ENCODE data around the gene TMEM35B.
"Not testable (repeated sequence)": the region's sequence is repeated elsewhere in the genome, so short reads cannot be mapped to it uniquely, and the experiment has no call there.

The TMEM35B gene

GRCh38 chr1:34965597-34965996 is 19.6 kb downstream of the TMEM35B start:
- Histone ChIP-seq H3K4me1 (ENCODE audit: insufficient read depth, insufficient read length) (no peaks in the 10 kb centered on the region), H3K4me3 (ENCODE audit: insufficient read length, low read depth) (no peak overlapping the region), H3K9ac (ENCODE audit: insufficient read length, low read depth) (no peak overlapping the region), H3K36me3 (ENCODE audit: insufficient read depth, insufficient read length, low read length) (no peaks in the 10 kb centered on the region), H3K9me3 (ENCODE audit: insufficient read depth, low read length) (peaks cover 19% of the 10 kb centered on the region; the same call in 1 of the 2 replicates), H3K27me3 (ENCODE audit: insufficient read depth, insufficient read length) (no peaks in the 10 kb centered on the region)
- DNase-seq (ENCODE audit: low read depth, low spot score): no peak
- no peak for TF ChIP-seq SUZ12 (IDR thresholded peaks at IDR 0.05; ENCODE audit: extremely low read depth, insufficient read depth, insufficient read length)
- no peak for TF ChIP-seq ZNF274 (IDR thresholded peaks at IDR 0.05; ENCODE audit: low read depth, low read length)
- TF ChIP-seq YY1 (IDR thresholded peaks at IDR 0.05; ENCODE audit: insufficient read depth, insufficient read length): no peak

GRCh38 chr1:34950428-34950827 is 34.7 kb downstream of the TMEM35B start:
- H3K9me3 ChIP-seq (ENCODE audit: insufficient read depth, low read length): peaks cover 10% of the 10 kb centered on the region
- no peaks in the 10 kb centered on the region for H3K4me1 ChIP-seq (ENCODE audit: insufficient read depth, insufficient read length)
- no peak overlapping the region for H3K9ac ChIP-seq (ENCODE audit: insufficient read length, low read depth)
- TF ChIP-seq YY1 (IDR thresholded peaks at IDR 0.05; ENCODE audit: insufficient read depth, insufficient read length) (no peak), ZNF274 (IDR thresholded peaks at IDR 0.05; ENCODE audit: low read depth, low read length) (no peak), SUZ12 (IDR thresholded peaks at IDR 0.05; ENCODE audit: extremely low read depth, insufficient read depth, insufficient read length) (no peak)
- H3K4me3 ChIP-seq (ENCODE audit: insufficient read length, low read depth): no peak overlapping the region
- no peak for DNase-seq (ENCODE audit: low read depth, low spot score)
- H3K36me3 ChIP-seq (ENCODE audit: insufficient read depth, insufficient read length, low read length): no peaks in the 10 kb centered on the region
- no peaks in the 10 kb centered on the region for H3K27me3 ChIP-seq (ENCODE audit: insufficient read depth, insufficient read length)

GRCh38 chr1:34948739-34949138 is 36.4 kb downstream of the TMEM35B start:
- not testable (repeated sequence) for H3K4me1 ChIP-seq (ENCODE audit: insufficient read depth, insufficient read length); DNase-seq (ENCODE audit: low read depth, low spot score); H3K9ac ChIP-seq (ENCODE audit: insufficient read length, low read depth); H3K27me3 ChIP-seq (ENCODE audit: insufficient read depth, insufficient read length); H3K4me3 ChIP-seq (ENCODE audit: insufficient read length, low read depth); H3K36me3 ChIP-seq (ENCODE audit: insufficient read depth, insufficient read length, low read length)
- peaks cover 10% of the 10 kb centered on the region for H3K9me3 ChIP-seq (ENCODE audit: insufficient read depth, low read length)

- not testable (repeated sequence) for DNase-seq (ENCODE audit: low read depth, low spot score); H3K4me1 ChIP-seq (ENCODE audit: insufficient read depth, insufficient read length); H3K36me3 ChIP-seq (ENCODE audit: insufficient read depth, insufficient read length, low read length); H3K9ac ChIP-seq (ENCODE audit: insufficient read length, low read depth); H3K4me3 ChIP-seq (ENCODE audit: insufficient read length, low read depth); H3K27me3 ChIP-seq (ENCODE audit: insufficient read depth, insufficient read length)
- H3K9me3 ChIP-seq (ENCODE audit: insufficient read depth, low read length): peaks cover 10% of the 10 kb centered on the region
Measured at GRCh38 chr1:34947641-34948314, 37.4 kb downstream of the TMEM35B start.

GRCh38 chr1:34946211-34946610 is 38.9 kb downstream of the TMEM35B start:
- no peak overlapping the region for H3K4me3 ChIP-seq (ENCODE audit: insufficient read length, low read depth)

GRCh38 chr1:34941798-34942197 is 43.3 kb downstream of the TMEM35B start:
- not testable (repeated sequence) for H3K4me3 ChIP-seq (ENCODE audit: insufficient read length, low read depth); H3K36me3 ChIP-seq (ENCODE audit: insufficient read depth, insufficient read length, low read length); H3K27me3 ChIP-seq (ENCODE audit: insufficient read depth, insufficient read length); H3K4me1 ChIP-seq (ENCODE audit: insufficient read depth, insufficient read length); H3K9ac ChIP-seq (ENCODE audit: insufficient read length, low read depth); H3K9me3 ChIP-seq (ENCODE audit: insufficient read depth, low read length); DNase-seq (ENCODE audit: low read depth, low spot score)

More at GRCh38 chr1:34946211-34946610, 38.9 kb downstream of the TMEM35B start:
- no peak for DNase-seq (ENCODE audit: low read depth, low spot score)
- TF ChIP-seq SUZ12 (IDR thresholded peaks at IDR 0.05; ENCODE audit: extremely low read depth, insufficient read depth, insufficient read length) (no peak), ZNF274 (IDR thresholded peaks at IDR 0.05; ENCODE audit: low read depth, low read length) (no peak), YY1 (IDR thresholded peaks at IDR 0.05; ENCODE audit: insufficient read depth, insufficient read length) (no peak)
- H3K4me1 ChIP-seq (ENCODE audit: insufficient read depth, insufficient read length): no peaks in the 10 kb centered on the region
- peaks cover 10% of the 10 kb centered on the region for H3K9me3 ChIP-seq (ENCODE audit: insufficient read depth, low read length)
- H3K27me3 ChIP-seq (ENCODE audit: insufficient read depth, insufficient read length): no peaks in the 10 kb centered on the region
- no peaks in the 10 kb centered on the region for H3K36me3 ChIP-seq (ENCODE audit: insufficient read depth, insufficient read length, low read length)
- no peak overlapping the region for H3K9ac ChIP-seq (ENCODE audit: insufficient read length, low read depth)

Data from NT2/D1 (cell line).